Measurements from ENCODE around the gene APOD. TPM values are rescaled to one million over a fixed set of nuclear protein-coding genes. Genes with fewer than 3 reads are reported as not detected.

The APOD gene
- total and polyA plus RNA-seq, 4 donors: 4.7 to 85.8 (median 21.3) TPM

GRCh38 chr3:195548987-195549386, 34.8 kb downstream of the APOD start:
- Histone ChIP-seq H3K36me3 (ENCODE audit: control insufficient read depth in 4 of 4, insufficient read depth in 4 of 4, low read length in 4 of 4) (no peaks in the 10 kb centered on the region), H3K27me3 (ENCODE audit: control insufficient read depth in 3 of 3, insufficient read depth in 3 of 3, low read length in 2 of 3) (no peaks in the 10 kb centered on the region), H3K9me3 (ENCODE audit: control insufficient read depth in 4 of 4, insufficient read depth in 3 of 4, low read length in 3 of 4) (no peaks in the 10 kb centered on the region), H3K4me1 (ENCODE audit: control insufficient read depth in 5 of 5, insufficient read depth in 5 of 5, low read length in 5 of 5) (peaks cover 5 to 23% (median 6%) of the 10 kb centered on the region in 5 donors), H3K4me3 (no peak overlapping the region), H3K9ac (ENCODE audit: insufficient read depth in 1 of 2, low read length in 2 of 2) (no peak overlapping the region), H3K27ac (ENCODE audit: low read depth in 1 of 2, low read length in 1 of 2) (no peak overlapping the region)
- 46 to 54% methylated on average over 2 of the region's 2 CpGs for WGBS, 2 donors
- DNase-seq (no peak), ATAC-seq (ENCODE audit: insufficient read depth, low FRiP score) (no peak)
- no peak for TF ChIP-seq CTCF (IDR thresholded peaks at IDR 0.05; ENCODE audit: control extremely low read depth, extremely low read depth)

- H3K4me1 ChIP-seq (ENCODE audit: control insufficient read depth in 5 of 5, insufficient read depth in 5 of 5, low read length in 5 of 5): peaks cover 6 to 27% (median 9%) of the 10 kb centered on the region in 5 donors
- no peak for ATAC-seq (ENCODE audit: insufficient read depth, low FRiP score)
- H3K9ac ChIP-seq (ENCODE audit: insufficient read depth in 1 of 2, low read length in 2 of 2): no peak overlapping the region
- no peaks in the 10 kb centered on the region for H3K9me3 ChIP-seq (ENCODE audit: control insufficient read depth in 4 of 4, insufficient read depth in 3 of 4, low read length in 3 of 4)
- TF ChIP-seq CTCF (IDR thresholded peaks at IDR 0.05; ENCODE audit: control extremely low read depth, extremely low read depth): no peak
- no peaks in the 10 kb centered on the region for H3K27me3 ChIP-seq (ENCODE audit: control insufficient read depth in 3 of 3, insufficient read depth in 3 of 3, low read length in 2 of 3)
- H3K36me3 ChIP-seq (ENCODE audit: control insufficient read depth in 4 of 4, insufficient read depth in 4 of 4, low read length in 4 of 4): no peaks in the 10 kb centered on the region
- DNase-seq: no peak
- no peak overlapping the region for H3K27ac ChIP-seq (ENCODE audit: low read depth in 1 of 2, low read length in 1 of 2)
- H3K4me3 ChIP-seq: no peak overlapping the region
Observed at GRCh38 chr3:195548501-195548900, 35.2 kb downstream of the APOD start.

GRCh38 chr3:195548006-195548405, 35.7 kb downstream of the APOD start:
- no peak overlapping the region for H3K9ac ChIP-seq (ENCODE audit: insufficient read depth in 1 of 2, low read length in 2 of 2)
- 79 to 88% methylated on average over 8 of the region's 8 CpGs for WGBS, 2 donors
- H3K27ac ChIP-seq (ENCODE audit: low read depth in 1 of 2, low read length in 1 of 2): no peak overlapping the region
- ATAC-seq (ENCODE audit: insufficient read depth, low FRiP score) (no peak), DNase-seq (no peak)
- TF ChIP-seq CTCF (IDR thresholded peaks at IDR 0.05; ENCODE audit: control extremely low read depth, extremely low read depth): no peak
- peaks cover 6 to 27% (median 9%) of the 10 kb centered on the region in 5 donors for H3K4me1 ChIP-seq (ENCODE audit: control insufficient read depth in 5 of 5, insufficient read depth in 5 of 5, low read length in 5 of 5)
- H3K9me3 ChIP-seq (ENCODE audit: control insufficient read depth in 4 of 4, insufficient read depth in 3 of 4, low read length in 3 of 4): no peaks in the 10 kb centered on the region
- H3K4me3 ChIP-seq: no peak overlapping the region
- H3K36me3 ChIP-seq (ENCODE audit: control insufficient read depth in 4 of 4, insufficient read depth in 4 of 4, low read length in 4 of 4): no peaks in the 10 kb centered on the region
- no peaks in the 10 kb centered on the region for H3K27me3 ChIP-seq (ENCODE audit: control insufficient read depth in 3 of 3, insufficient read depth in 3 of 3, low read length in 2 of 3)

GRCh38 chr3:195546130-195546560, 37.6 kb downstream of the APOD start:
- ATAC-seq (ENCODE audit: insufficient read depth, low FRiP score) (no peak), DNase-seq (no peak)
- H3K9me3 ChIP-seq (ENCODE audit: control insufficient read depth in 4 of 4, insufficient read depth in 3 of 4, low read length in 3 of 4): no peaks in the 10 kb centered on the region
- no peak overlapping the region for H3K9ac ChIP-seq (ENCODE audit: insufficient read depth in 1 of 2, low read length in 2 of 2)
- H3K36me3 ChIP-seq (ENCODE audit: control insufficient read depth in 4 of 4, insufficient read depth in 4 of 4, low read length in 4 of 4): no peaks in the 10 kb centered on the region
- 62% methylated on average over 4 of the region's 4 CpGs for WGBS, 2 donors
- H3K27ac ChIP-seq (ENCODE audit: low read depth in 1 of 2, low read length in 1 of 2): peak overlapping the region; percentile 6 to 39
- no peaks in the 10 kb centered on the region for H3K27me3 ChIP-seq (ENCODE audit: control insufficient read depth in 3 of 3, insufficient read depth in 3 of 3, low read length in 2 of 3)
- no peak for TF ChIP-seq CTCF (IDR thresholded peaks at IDR 0.05; ENCODE audit: control extremely low read depth, extremely low read depth)
- H3K4me1 ChIP-seq (ENCODE audit: control insufficient read depth in 5 of 5, insufficient read depth in 5 of 5, low read length in 5 of 5): peaks cover 8 to 29% (median 9%) of the 10 kb centered on the region in 5 donors
- H3K4me3 ChIP-seq: no peak overlapping the region
